HepG2 (cell line): ENCODE results near the gene PLA2G4F. TPM values are rescaled to one million over a fixed set of nuclear protein-coding genes. Genes with fewer than 3 reads are reported as not detected.

ENCODE experiments used
- ATAC-seq: fragments of 200-7000 bp; cut with Tn5 transposase; 3 replicates; pipeline ENCODE4 v1.9.1; 2020; ENCODE audit warnings: mild to moderate bottlenecking, moderate library complexity
- BruUV-seq: library from RNA; stranded (reverse); fragments of 400-500 nt; replicated peaks from 2 replicates; lab custom pipeline; 2021; lab: Mats Ljungman, UMichigan
- CTCF ChIA-PET: fragments of 300-600 bp; formaldehyde crosslinking; extraction: SDS; loops from one replicate; lab custom pipeline; 2021; ENCODE audit warnings: low total read pairs, inconsistent platforms, low intra/inter-chr PET ratio; lab: Yijun Ruan, JAX
- POLR2A ChIA-PET: fragments of 350-600 bp; sonication (Branson Sonifier 250); formaldehyde crosslinking; loops from one replicate; lab custom pipeline; 2020; ENCODE audit warnings: antibody characterized with exemption, inconsistent platforms; lab: Yijun Ruan, JAX
- DNase-seq: peaks from one replicate; pipeline ENCODE4 v3.0.0-alpha.2; 2015; ENCODE audit warnings: low spot score
- FAIRE-seq: peaks from 3 replicates; lab custom pipeline; 2011; peaks lifted over from hg19 to GRCh38; lab: Jason Lieb, UNC
- H2AFZ ChIP-seq: one replicate; pipeline ENCODE4 v1.6.1; 2011; ENCODE audit warnings: low read length, inconsistent platforms
- H3K27ac ChIP-seq: fragments of 300-600 bp; 3 replicates; pipeline ENCODE4 v1.8.0; 2011; ENCODE audit warnings: mixed run types, mild to moderate bottlenecking, mixed read lengths, low read length, inconsistent platforms; ENCODE audit not compliant: insufficient read depth; ENCODE audit errors: extremely low read length
- H3K27me3 ChIP-seq, 2 experiments: fragments of 200-600 bp in 1 of 2; 2 replicates in 1 of 2; 3 replicates in 1 of 2; pipeline versions ENCODE4 v1.6.0 to v1.8.0; 2011; ENCODE audit warnings: low read length in 2 of 2, mild to moderate bottlenecking in 2 of 2, moderate library complexity in 2 of 2, inconsistent platforms in 1 of 2; ENCODE audit not compliant: insufficient read depth in 2 of 2, control insufficient read depth in 1 of 2
- H3K36me3 ChIP-seq, 2 experiments: fragments of 200-600 bp in 1 of 2; replicated peaks in 1 of 2; 2 replicates in 1 of 2; 3 replicates in 1 of 2; pipeline versions ENCODE4 v1.5.1 to v1.8.0; 2011; ENCODE audit warnings: low read length in 2 of 2, inconsistent platforms in 1 of 2; ENCODE audit not compliant: insufficient read depth in 2 of 2, control insufficient read depth in 1 of 2
- H3K4me1 ChIP-seq: 2 replicates; pipeline ENCODE4 v1.5.1; 2012; ENCODE audit warnings: low read length, inconsistent platforms; ENCODE audit not compliant: insufficient read depth
- H3K4me2 ChIP-seq: 2 replicates; pipeline ENCODE4 v1.6.0; 2011; ENCODE audit warnings: low read depth, low read length, inconsistent platforms
- H3K4me3 ChIP-seq, 3 experiments: fragments of 200-600 bp in 1 of 3; sonication (generic), shearing (Covaris generic) in 1 of 3; replicated peaks in 1 of 3; 2 replicates each; pipeline ENCODE4 v1.5.1; 2011 to 2016; ENCODE audit warnings: low read length in 3 of 3, inconsistent platforms in 2 of 3, low read depth in 2 of 3, mild to moderate bottlenecking in 2 of 3, control low read depth in 1 of 3, mixed read lengths in 1 of 3; ENCODE audit not compliant: insufficient read depth in 1 of 3
- H3K79me2 ChIP-seq: one replicate; pipeline ENCODE4 v1.6.1; 2011; ENCODE audit warnings: low read length, inconsistent platforms; ENCODE audit not compliant: insufficient read depth
- H3K9ac ChIP-seq: 2 replicates; pipeline ENCODE4 v1.6.0; 2011; ENCODE audit warnings: mild to moderate bottlenecking, low read depth, low read length, inconsistent platforms; ENCODE audit not compliant: insufficient read depth
- H3K9me3 ChIP-seq: 2 replicates; pipeline ENCODE4 v1.5.1; 2012; ENCODE audit warnings: mild to moderate bottlenecking, low read length
- H4K20me1 ChIP-seq: 2 replicates; pipeline ENCODE4 v1.6.0; 2011; ENCODE audit warnings: inconsistent platforms, mild to moderate bottlenecking, low read length, moderate library complexity; ENCODE audit not compliant: insufficient read depth
- FOXK1 ChIP-seq: sonication (generic); formaldehyde crosslinking; IDR thresholded peaks from 2 replicates; pipeline ENCODE4 v1.4.0; 2020; ENCODE audit warnings: low read depth, missing genetic modification reagents, borderline replicate concordance
- GTF3A ChIP-seq: sonication (generic); formaldehyde crosslinking; conservative IDR thresholded peaks from 2 replicates; pipeline ENCODE4 v1.4.0; 2020; ENCODE audit warnings: mild to moderate bottlenecking, missing genetic modification reagents
- ISX ChIP-seq: sonication (generic); formaldehyde crosslinking; conservative IDR thresholded peaks from 2 replicates; pipeline ENCODE4 v1.5.0; 2020; ENCODE audit warnings: missing genetic modification reagents
- MTF1 ChIP-seq: sonication (generic); formaldehyde crosslinking; IDR thresholded peaks from 2 replicates; pipeline ENCODE4 v1.5.0; 2020; ENCODE audit warnings: missing genetic modification reagents
- MXI1 ChIP-seq: IDR thresholded peaks from 3 replicates; pipeline ENCODE4 v1.6.1; 2012; ENCODE audit warnings: low read depth, low read length, inconsistent platforms, borderline replicate concordance
- NFE2 ChIP-seq: sonication (generic); formaldehyde crosslinking; IDR thresholded peaks from 2 replicates; pipeline ENCODE4 v1.4.0; 2020; ENCODE audit warnings: missing genetic modification reagents
- NR2F2 ChIP-seq: IDR thresholded peaks from 2 replicates; pipeline ENCODE4 v1.6.1; 2012; ENCODE audit warnings: low read depth, inconsistent platforms, borderline replicate concordance
- SAP130 ChIP-seq: IDR thresholded peaks from 2 replicates; pipeline ENCODE4 v1.6.1; 2016; ENCODE audit warnings: low read depth
- TMF1 ChIP-seq: sonication (generic); formaldehyde crosslinking; IDR thresholded peaks from 2 replicates; pipeline ENCODE4 v1.8.1; 2022; ENCODE audit warnings: low read depth, missing genetic modification reagents
- ZNF101 ChIP-seq: sonication (generic); formaldehyde crosslinking; IDR thresholded peaks from 2 replicates; pipeline ENCODE4 v1.4.0; 2020; ENCODE audit warnings: mild to moderate bottlenecking, low read depth, missing genetic modification reagents, borderline replicate concordance
- ZNF496 ChIP-seq: sonication (generic); formaldehyde crosslinking; IDR thresholded peaks from 2 replicates; pipeline ENCODE4 v1.8.1; 2023; ENCODE audit warnings: mild to moderate bottlenecking, moderate library complexity, missing genetic modification reagents; ENCODE audit not compliant: insufficient replicate concordance
- ZNF615 ChIP-seq: sonication (generic); formaldehyde crosslinking; IDR thresholded peaks from 2 replicates; pipeline ENCODE4 v1.5.0; 2020; ENCODE audit warnings: mild to moderate bottlenecking, missing genetic modification reagents, borderline replicate concordance
- ZNF709 ChIP-seq: sonication (generic); formaldehyde crosslinking; IDR thresholded peaks from 2 replicates; pipeline ENCODE4 v1.5.0; 2020; ENCODE audit warnings: mild to moderate bottlenecking, missing genetic modification reagents
- ZNF839 ChIP-seq: sonication (generic); formaldehyde crosslinking; IDR thresholded peaks from 2 replicates; pipeline ENCODE4 v1.4.0; 2020; ENCODE audit warnings: missing genetic modification reagents, mild to moderate bottlenecking, borderline replicate concordance
- WGBS: methylation state at CpG from one replicate; pipeline ENCODE4 v1.1.6; 2017; ENCODE audit warnings: low lambda C conversion rate; 5-methylcytosine and 5-hydroxymethylcytosine counted together
- in situ Hi-C: cut with HindIII; loops from 2 replicates; pipeline ENCODE4 v1.10.0; 2017; ENCODE audit warnings: low pct_unique_long_range_greater_than_20kb; ENCODE audit not compliant: extremely low pct_ligation_motif_present
- intact Hi-C: fragments of 100-400 bp; cut with micrococcal nuclease; formaldehyde crosslinking; loops from one replicate; pipeline ENCODE4 v1.10.0; 2022; ENCODE audit not compliant: unreplicated experiment
- polyA plus RNA-seq, 8 experiments: library from polyadenylated mRNA; depleted of rRNA in 3 of 8; stranded (reverse) in 7 of 8; unstranded in 1 of 8; fragments of >200 nt; fragmentation: Illumina TruSeq in 4 of 8; extraction: Trizol in 4 of 8; gene quantifications; 2 replicates each; pipeline versions ENCODE4 v1.2.1 to v1.2.3, GENCODE V29; 2011 to 2016; ENCODE audit warnings: low read depth in 4 of 8, missing spikeins in 1 of 8, mixed read lengths in 1 of 8; ENCODE audit not compliant: insufficient read depth in 1 of 8
- total RNA-seq, 5 experiments: library from RNA; depleted of rRNA; stranded (reverse); fragments of >200 nt; fragmentation: Illumina TruSeq; extraction: Trizol; gene quantifications; 2 replicates each; pipeline ENCODE4 v1.2.3, GENCODE V29; 2016; ENCODE audit warnings: low read depth in 1 of 5
- TF ChIP-seq, protein P1 (sequence below): sonication (generic); formaldehyde crosslinking; IDR thresholded peaks from 2 replicates; pipeline ENCODE4 v1.5.0; 2020; ENCODE audit warnings: mild to moderate bottlenecking, missing genetic modification reagents, borderline replicate concordance
- TF ChIP-seq, protein P2 (sequence below): IDR thresholded peaks from 2 replicates; pipeline ENCODE4 v1.6.1; 2018; ENCODE audit warnings: missing genetic modification reagents, mild to moderate bottlenecking, missing compliant biosample characterization
- TF ChIP-seq, protein P3 (sequence below): IDR thresholded peaks from 2 replicates; pipeline ENCODE4 v1.6.1; 2012; ENCODE audit warnings: inconsistent platforms
- TF ChIP-seq, protein P4 (sequence below): sonication (generic); IDR thresholded peaks from 2 replicates; pipeline ENCODE4 v1.6.1; 2016; ENCODE audit warnings: low read depth, borderline replicate concordance

The PLA2G4F gene
- total and polyA plus RNA-seq, 2 of the 13 experiments (the other 11 are each of a cell fraction or from before 2014, with no cell fraction given), result 0.07 TPM; not detected in 1

DNA sequence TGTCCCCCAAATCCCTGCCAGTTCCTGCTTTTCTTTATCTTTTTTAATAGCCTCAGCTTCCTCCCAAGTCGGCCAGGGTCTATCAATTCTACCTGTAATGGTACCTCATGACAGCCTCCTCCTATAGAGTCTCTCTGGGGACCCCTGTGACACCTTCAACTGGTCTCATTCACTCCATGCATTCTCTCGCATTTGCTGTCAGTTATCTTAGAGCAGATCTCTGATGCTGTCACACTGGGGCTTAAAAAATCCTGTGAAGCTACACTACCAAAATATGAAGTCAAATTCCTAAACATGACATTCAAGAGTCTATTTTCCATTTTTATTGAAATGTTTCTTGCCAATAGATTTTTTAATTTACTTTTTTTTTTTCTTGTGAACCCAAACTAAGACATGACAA, 46.2 kb upstream of the PLA2G4F start:
- Histone ChIP-seq H3K9me3 (no peaks in the 10 kb centered on the region), H3K4me2 (no peak overlapping the region), H3K36me3 (peaks cover 0 to 2% of the 10 kb centered on the region in 2 experiments; a peak in 1 of 5 replicates), H3K9ac (no peak overlapping the region)
- POLR2A ChIA-PET, result no interaction called here
- no peak for TF ChIP-seq ZNF101 (CRISPR knock-in tag)
- TF ChIP-seq, protein P1, sequence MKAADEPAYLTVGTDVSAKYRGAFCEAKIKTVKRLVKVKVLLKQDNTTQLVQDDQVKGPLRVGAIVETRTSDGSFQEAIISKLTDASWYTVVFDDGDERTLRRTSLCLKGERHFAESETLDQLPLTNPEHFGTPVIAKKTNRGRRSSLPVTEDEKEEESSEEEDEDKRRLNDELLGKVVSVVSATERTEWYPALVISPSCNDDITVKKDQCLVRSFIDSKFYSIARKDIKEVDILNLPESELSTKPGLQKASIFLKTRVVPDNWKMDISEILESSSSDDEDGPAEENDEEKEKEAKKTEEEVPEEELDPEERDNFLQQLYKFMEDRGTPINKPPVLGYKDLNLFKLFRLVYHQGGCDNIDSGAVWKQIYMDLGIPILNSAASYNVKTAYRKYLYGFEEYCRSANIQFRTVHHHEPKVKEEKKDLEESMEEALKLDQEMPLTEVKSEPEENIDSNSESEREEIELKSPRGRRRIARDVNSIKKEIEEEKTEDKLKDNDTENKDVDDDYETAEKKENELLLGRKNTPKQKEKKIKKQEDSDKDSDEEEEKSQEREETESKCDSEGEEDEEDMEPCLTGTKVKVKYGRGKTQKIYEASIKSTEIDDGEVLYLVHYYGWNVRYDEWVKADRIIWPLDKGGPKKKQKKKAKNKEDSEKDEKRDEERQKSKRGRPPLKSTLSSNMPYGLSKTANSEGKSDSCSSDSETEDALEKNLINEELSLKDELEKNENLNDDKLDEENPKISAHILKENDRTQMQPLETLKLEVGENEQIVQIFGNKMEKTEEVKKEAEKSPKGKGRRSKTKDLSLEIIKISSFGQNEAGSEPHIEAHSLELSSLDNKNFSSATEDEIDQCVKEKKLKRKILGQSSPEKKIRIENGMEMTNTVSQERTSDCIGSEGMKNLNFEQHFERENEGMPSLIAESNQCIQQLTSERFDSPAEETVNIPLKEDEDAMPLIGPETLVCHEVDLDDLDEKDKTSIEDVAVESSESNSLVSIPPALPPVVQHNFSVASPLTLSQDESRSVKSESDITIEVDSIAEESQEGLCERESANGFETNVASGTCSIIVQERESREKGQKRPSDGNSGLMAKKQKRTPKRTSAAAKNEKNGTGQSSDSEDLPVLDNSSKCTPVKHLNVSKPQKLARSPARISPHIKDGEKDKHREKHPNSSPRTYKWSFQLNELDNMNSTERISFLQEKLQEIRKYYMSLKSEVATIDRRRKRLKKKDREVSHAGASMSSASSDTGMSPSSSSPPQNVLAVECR (CRISPR knock-in tag), result no peak
- no peak for TF ChIP-seq FOXK1 (CRISPR knock-in tag)
- TF ChIP-seq, protein P2, sequence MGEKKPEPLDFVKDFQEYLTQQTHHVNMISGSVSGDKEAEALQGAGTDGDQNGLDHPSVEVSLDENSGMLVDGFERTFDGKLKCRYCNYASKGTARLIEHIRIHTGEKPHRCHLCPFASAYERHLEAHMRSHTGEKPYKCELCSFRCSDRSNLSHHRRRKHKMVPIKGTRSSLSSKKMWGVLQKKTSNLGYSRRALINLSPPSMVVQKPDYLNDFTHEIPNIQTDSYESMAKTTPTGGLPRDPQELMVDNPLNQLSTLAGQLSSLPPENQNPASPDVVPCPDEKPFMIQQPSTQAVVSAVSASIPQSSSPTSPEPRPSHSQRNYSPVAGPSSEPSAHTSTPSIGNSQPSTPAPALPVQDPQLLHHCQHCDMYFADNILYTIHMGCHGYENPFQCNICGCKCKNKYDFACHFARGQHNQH, result no peak
- TF ChIP-seq ZNF496, result no peak
- TF ChIP-seq, protein P3, sequence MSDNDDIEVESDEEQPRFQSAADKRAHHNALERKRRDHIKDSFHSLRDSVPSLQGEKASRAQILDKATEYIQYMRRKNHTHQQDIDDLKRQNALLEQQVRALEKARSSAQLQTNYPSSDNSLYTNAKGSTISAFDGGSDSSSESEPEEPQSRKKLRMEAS, result no peak
- TF ChIP-seq GTF3A (CRISPR knock-in tag), result no peak
- TF ChIP-seq ZNF615, result no peak
- no peak for TF ChIP-seq SAP130 (CRISPR knock-in tag)
- TF ChIP-seq MXI1, result no peak
- TF ChIP-seq NR2F2, result no peak
- no peak for TF ChIP-seq NFE2 (CRISPR knock-in tag)
- TF ChIP-seq, protein P4, sequence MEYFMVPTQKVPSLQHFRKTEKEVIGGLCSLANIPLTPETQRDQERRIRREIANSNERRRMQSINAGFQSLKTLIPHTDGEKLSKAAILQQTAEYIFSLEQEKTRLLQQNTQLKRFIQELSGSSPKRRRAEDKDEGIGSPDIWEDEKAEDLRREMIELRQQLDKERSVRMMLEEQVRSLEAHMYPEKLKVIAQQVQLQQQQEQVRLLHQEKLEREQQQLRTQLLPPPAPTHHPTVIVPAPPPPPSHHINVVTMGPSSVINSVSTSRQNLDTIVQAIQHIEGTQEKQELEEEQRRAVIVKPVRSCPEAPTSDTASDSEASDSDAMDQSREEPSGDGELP, result no peak
- TF ChIP-seq ZNF839, result no peak
- TF ChIP-seq ISX, result no peak
- TF ChIP-seq TMF1 (CRISPR knock-in tag), result no peak
- TF ChIP-seq MTF1, result no peak
- no peak for TF ChIP-seq ZNF709 (CRISPR knock-in tag)
- TF ChIP-seq, all 625 proteins: peak for 0
- ATAC-seq, result no peak
- no TSS peak for BruUV-seq
- intact Hi-C loops, result no loop called here
- H2AFZ ChIP-seq, result no peak overlapping the region
- in situ Hi-C loops, result no loop called here
- DNase-seq, result no peak
- H3K27ac ChIP-seq, result no peak overlapping the region
- no peaks in the 10 kb centered on the region; a peak in 1 of 5 replicates for H3K27me3 ChIP-seq
- CTCF ChIA-PET, result no interaction called here
- peaks cover 15% of the 10 kb centered on the region for H3K79me2 ChIP-seq
- H3K4me1 ChIP-seq, result peaks cover 16% of the 10 kb centered on the region
- H3K4me3 ChIP-seq, result no peak overlapping the region
- H4K20me1 ChIP-seq, result no peaks in the 10 kb centered on the region
- no peak for FAIRE-seq
- 92% methylated on average over 2 of the region's 2 CpGs for WGBS
